HEK293T (cell line): Measurements from ENCODE around the gene RBM25.

Experiments used
- BHLHE40 ChIP-seq: fragments of 450-650 bp; IDR thresholded peaks from 2 replicates; pipeline ENCODE4 v1.6.1; 2016; ENCODE audit warnings: mild to moderate bottlenecking, moderate library complexity, borderline replicate concordance
- TF ChIP-seq, protein P1 (sequence below): fragments of 450-650 bp; IDR thresholded peaks from 2 replicates; pipeline ENCODE4 v1.6.1; 2016

DNA sequence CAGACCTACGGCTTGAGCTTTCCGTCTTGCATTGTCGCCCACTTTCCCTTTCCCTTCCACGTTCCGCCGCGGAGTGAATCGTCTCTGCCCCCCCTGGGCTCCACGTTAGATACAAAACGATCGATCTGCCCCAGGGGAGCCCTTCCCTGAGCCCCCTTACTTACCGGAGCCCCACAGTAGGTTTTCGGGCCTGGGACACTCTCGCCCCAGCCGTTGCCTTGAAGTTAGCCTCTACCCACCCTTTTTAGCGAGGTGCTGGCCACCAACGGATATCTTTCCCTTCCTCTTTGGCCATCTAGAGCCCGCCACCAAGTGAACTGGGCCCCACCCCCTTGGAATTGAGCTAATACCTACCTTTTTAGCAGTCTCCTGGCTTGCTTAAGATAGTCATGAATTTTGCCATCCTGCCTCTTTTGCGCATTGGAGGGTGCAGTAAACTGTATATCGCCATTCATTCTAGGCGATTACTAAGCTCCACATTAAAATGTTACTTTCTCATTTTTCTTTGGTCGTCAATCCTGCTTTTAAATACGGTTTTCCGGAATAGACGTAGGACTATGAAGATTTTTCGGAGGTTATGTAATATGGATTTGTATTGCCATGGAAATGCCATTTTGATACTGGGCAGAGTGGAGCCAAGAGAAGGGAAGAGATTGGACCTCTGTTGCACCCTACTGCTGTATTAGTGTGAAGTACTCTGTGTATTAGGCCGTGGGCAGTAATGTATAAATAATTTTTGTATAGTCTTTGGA, 764 bp downstream of the RBM25 start:
- no peak for TF ChIP-seq BHLHE40
- TF ChIP-seq, protein P1, sequence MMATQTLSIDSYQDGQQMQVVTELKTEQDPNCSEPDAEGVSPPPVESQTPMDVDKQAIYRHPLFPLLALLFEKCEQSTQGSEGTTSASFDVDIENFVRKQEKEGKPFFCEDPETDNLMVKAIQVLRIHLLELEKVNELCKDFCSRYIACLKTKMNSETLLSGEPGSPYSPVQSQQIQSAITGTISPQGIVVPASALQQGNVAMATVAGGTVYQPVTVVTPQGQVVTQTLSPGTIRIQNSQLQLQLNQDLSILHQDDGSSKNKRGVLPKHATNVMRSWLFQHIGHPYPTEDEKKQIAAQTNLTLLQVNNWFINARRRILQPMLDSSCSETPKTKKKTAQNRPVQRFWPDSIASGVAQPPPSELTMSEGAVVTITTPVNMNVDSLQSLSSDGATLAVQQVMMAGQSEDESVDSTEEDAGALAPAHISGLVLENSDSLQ, result no peak
